GM23338 (cell line): ENCODE measurements around the gene MSL3B.

ENCODE experiments used
- ATAC-seq: fragments of 200-7000 bp; cut with Tn5 transposase; 3 replicates; pipeline ENCODE4 v1.9.1; 2020
- DNase-seq: peaks from one replicate; pipeline ENCODE4 v3.0.0-alpha.2; 2015; ENCODE audit warnings: low spot score
- H2AFZ ChIP-seq: fragments of 200-600 bp; sonication (generic); 2 replicates; pipeline ENCODE4 v1.8.0; 2016; ENCODE audit warnings: antibody characterized with exemption, mild to moderate bottlenecking, moderate library complexity
- H3F3A ChIP-seq: fragments of 200-600 bp; sonication (generic); replicated peaks from 2 replicates; pipeline ENCODE4 v1.8.0; 2017; ENCODE audit warnings: antibody characterized with exemption, mixed run types, low read depth
- H3K27ac ChIP-seq: fragments of 200-600 bp; sonication (generic); 2 replicates; pipeline ENCODE4 v1.6.1; 2016; ENCODE audit warnings: low read depth
- H3K27me3 ChIP-seq: fragments of 200-600 bp; sonication (generic); 2 replicates; pipeline ENCODE4 v1.8.0; 2016; ENCODE audit warnings: mild to moderate bottlenecking, mixed run types, moderate library complexity; ENCODE audit not compliant: insufficient read depth
- H3K36me3 ChIP-seq: fragments of 200-600 bp; sonication (generic); 2 replicates; pipeline ENCODE4 v1.8.0; 2016; ENCODE audit warnings: mild to moderate bottlenecking; ENCODE audit not compliant: insufficient read depth
- H3K4me1 ChIP-seq: fragments of 200-600 bp; sonication (generic); 2 replicates; pipeline ENCODE4 v1.8.0; 2016; ENCODE audit warnings: mild to moderate bottlenecking, moderate library complexity; ENCODE audit not compliant: insufficient read depth
- H3K4me2 ChIP-seq: fragments of 200-600 bp; sonication (generic); 2 replicates; pipeline ENCODE4 v1.7.1; 2017; ENCODE audit warnings: mixed run types
- H3K4me3 ChIP-seq: fragments of 200-600 bp; sonication (generic); 2 replicates; pipeline ENCODE4 v1.6.1; 2016; ENCODE audit warnings: mixed run types
- H3K79me2 ChIP-seq: fragments of 200-600 bp; sonication (generic); replicated peaks from 2 replicates; pipeline ENCODE4 v1.8.0; 2017; ENCODE audit warnings: mild to moderate bottlenecking; ENCODE audit not compliant: insufficient read depth
- H3K9me2 ChIP-seq: fragments of 200-600 bp; sonication (generic); 2 replicates; pipeline ENCODE4 v1.8.0; 2017; ENCODE audit not compliant: insufficient read depth
- H4K20me1 ChIP-seq: fragments of 200-600 bp; sonication (generic); replicated peaks from 2 replicates; pipeline ENCODE4 v1.8.0; 2017; ENCODE audit warnings: mild to moderate bottlenecking; ENCODE audit not compliant: insufficient read depth
- H3K27ac Mint-ChIP-seq: 2 replicates; pipeline ENCODE4 v1.8.0; 2020; ENCODE audit warnings: inconsistent platforms, mild to moderate bottlenecking, moderate library complexity, mixed read lengths
- H3K27me3 Mint-ChIP-seq: 3 replicates; pipeline ENCODE4 v1.8.0; 2022; ENCODE audit warnings: low read depth, mild to moderate bottlenecking, moderate library complexity, mixed read lengths, inconsistent platforms; ENCODE audit not compliant: insufficient read depth, poor library complexity
- H3K36me3 Mint-ChIP-seq: 3 replicates; pipeline ENCODE4 v1.8.0; 2021; ENCODE audit warnings: low read depth, mild to moderate bottlenecking, inconsistent platforms, moderate library complexity, mixed read lengths
- H3K4me1 Mint-ChIP-seq: 3 replicates; pipeline ENCODE4 v1.8.0; 2020; ENCODE audit warnings: mild to moderate bottlenecking, inconsistent platforms, mixed read lengths
- H3K4me3 Mint-ChIP-seq: 3 replicates; pipeline ENCODE4 v1.8.0; 2021; ENCODE audit warnings: moderate library complexity, mild to moderate bottlenecking, inconsistent platforms, mixed read lengths
- H3K9me3 Mint-ChIP-seq: 3 replicates; pipeline ENCODE4 v1.8.0; 2020; ENCODE audit warnings: moderate library complexity, mild to moderate bottlenecking, inconsistent platforms, mixed read lengths
- CREB1 ChIP-seq: fragments of 250-450 bp; sonication (Bioruptor Pico); IDR thresholded peaks from 2 replicates; pipeline ENCODE4 v1.5.0; 2020; ENCODE audit warnings: low read depth, mild to moderate bottlenecking, moderate library complexity
- CTCF ChIP-seq, 2 experiments: fragments of 200-600 bp in 1 of 2; sonication (generic) in 1 of 2; conservative IDR thresholded peaks; 2 replicates each; pipeline versions ENCODE4 v1.5.1 to v1.6.1; 2016 to 2017; ENCODE audit warnings: antibody characterized with exemption in 2 of 2, low read depth in 2 of 2, mild to moderate bottlenecking in 2 of 2, moderate library complexity in 1 of 2
- ETS1 ChIP-seq: IDR thresholded peaks from 2 replicates; pipeline ENCODE4 v1.6.1; 2016; ENCODE audit warnings: antibody characterized with exemption
- EZH2 ChIP-seq: fragments of 200-600 bp; sonication (generic); IDR thresholded peaks from one replicate; pipeline ENCODE4 v1.8.0; 2017; ENCODE audit warnings: antibody characterized with exemption, mild to moderate bottlenecking, low read depth; ENCODE audit not compliant: unreplicated experiment
- POLR2AphosphoS5 ChIP-seq: IDR thresholded peaks from 2 replicates; pipeline ENCODE4 v1.6.1; 2016; ENCODE audit warnings: antibody characterized with exemption, low read depth
- REST ChIP-seq: IDR thresholded peaks from one replicate; pipeline ENCODE4 v1.6.1; 2018; ENCODE audit warnings: antibody characterized with exemption; ENCODE audit not compliant: unreplicated experiment
- ZNF114 ChIP-seq: fragments of 250-450 bp; sonication (Bioruptor Pico); IDR thresholded peaks from 2 replicates; pipeline ENCODE4 v1.5.0; 2020; ENCODE audit warnings: mild to moderate bottlenecking, moderate library complexity
- TF ChIP-seq, protein P1 (sequence below): fragments of 250-450 bp; sonication (Bioruptor Pico); IDR thresholded peaks from 2 replicates; pipeline ENCODE4 v1.5.0; 2020; ENCODE audit warnings: mild to moderate bottlenecking, moderate library complexity

Gene MSL3B

GRCh38 chr2:233858331-233858730 lies 9.9 kb downstream of the MSL3B start:
- H3K9me3 Mint-ChIP-seq, result no peaks in the 10 kb centered on the region; the same call in 2 of the 3 replicates
- H3K79me2 ChIP-seq, result peaks cover 9% of the 10 kb centered on the region
- H3K4me3 ChIP-seq, result no peak overlapping the region
- no peak overlapping the region for H3K27ac ChIP-seq
- H3K27me3 ChIP-seq, result no peaks in the 10 kb centered on the region
- peaks cover 2% of the 10 kb centered on the region; the same call in 1 of the 2 replicates for H4K20me1 ChIP-seq
- H3K27me3 Mint-ChIP-seq, result peaks cover 8% of the 10 kb centered on the region
- H3K4me1 ChIP-seq, result peaks cover 16% of the 10 kb centered on the region
- no peaks in the 10 kb centered on the region for H3F3A ChIP-seq
- H3K4me3 Mint-ChIP-seq, result no peak overlapping the region
- H2AFZ ChIP-seq, result no peak overlapping the region
- peaks cover 11% of the 10 kb centered on the region; the same call in 1 of the 2 replicates for H3K9me2 ChIP-seq
- no peak for ATAC-seq
- no peak for DNase-seq
- no peak overlapping the region for H3K27ac Mint-ChIP-seq
- H3K36me3 Mint-ChIP-seq, result peaks cover 14% of the 10 kb centered on the region
- no peak for TF ChIP-seq ZNF114 (CRISPR knock-in tag)
- no peak for TF ChIP-seq REST
- no peak for TF ChIP-seq ETS1
- no peak for TF ChIP-seq CREB1 (CRISPR knock-in tag)
- H3K36me3 ChIP-seq, result peaks cover under 1% of the 10 kb centered on the region; the same call in 1 of the 2 replicates
- H3K4me1 Mint-ChIP-seq, result peaks cover 19% of the 10 kb centered on the region
- no peak overlapping the region for H3K4me2 ChIP-seq

DNA sequence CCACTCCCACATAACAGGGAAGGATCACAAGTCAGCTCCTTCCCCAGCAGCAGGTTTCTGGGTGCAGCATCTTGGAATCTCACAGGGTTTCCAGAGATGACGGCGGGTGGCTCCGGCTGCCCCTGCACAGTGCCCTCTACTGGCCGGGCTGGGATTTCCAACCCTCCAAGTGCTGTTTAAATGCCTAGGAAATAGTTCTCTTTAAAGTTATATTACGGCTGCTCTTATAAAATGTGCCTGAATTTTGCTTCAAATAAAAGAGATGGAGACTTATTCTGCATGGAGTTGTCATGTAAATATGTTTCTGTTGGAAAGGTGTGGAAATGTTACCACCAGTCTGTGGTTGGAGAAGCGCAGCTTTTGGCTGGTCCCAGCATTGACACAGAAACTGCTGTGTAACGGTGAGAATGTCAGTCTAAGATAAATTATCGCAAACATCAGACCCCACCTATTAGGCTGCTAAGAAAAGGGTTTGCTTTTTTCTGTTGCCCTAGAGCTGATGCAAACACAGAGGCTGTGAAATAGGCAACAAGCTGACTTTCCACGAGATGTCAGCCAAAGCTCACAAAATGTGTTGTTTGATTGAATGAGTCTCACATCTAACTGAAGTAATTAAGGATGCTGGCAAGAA lies 10.6 kb downstream of the MSL3B start:
- Histone ChIP-seq H3K9me2 (peaks cover 6% of the 10 kb centered on the region; the same call in 1 of the 2 replicates), H3K4me1 (peaks cover 20% of the 10 kb centered on the region), H3F3A (no peaks in the 10 kb centered on the region), H3K27me3 (no peaks in the 10 kb centered on the region), H3K36me3 (peaks cover 7% of the 10 kb centered on the region; the same call in 1 of the 2 replicates), H3K79me2 (peaks cover 16% of the 10 kb centered on the region), H3K4me3 (no peak overlapping the region), H3K4me2 (no peak overlapping the region), H2AFZ (no peak overlapping the region), H3K27ac (no peak overlapping the region), H4K20me1 (peaks cover 9% of the 10 kb centered on the region; the same call in 1 of the 2 replicates)
- Mint-ChIP-seq H3K9me3 (no peaks in the 10 kb centered on the region; the same call in 2 of the 3 replicates), H3K4me3 (no peak overlapping the region), H3K27ac (peak overlapping the region; percentile 68; the same call in 1 of the 2 replicates), H3K27me3 (peaks cover 8% of the 10 kb centered on the region), H3K4me1 (peaks cover 23% of the 10 kb centered on the region), H3K36me3 (peaks cover 17% of the 10 kb centered on the region)
- peak; percentile 15 for ATAC-seq
- peak; percentile 73 for DNase-seq
- TF ChIP-seq CTCF (conservative IDR thresholded peaks at IDR 0.05; ENCODE audit: low read depth in 2 of 2) (peak; percentile 79 to 99), EZH2 (no peak), ZNF114 (CRISPR knock-in tag) (no peak), POLR2AphosphoS5 (no peak)
- TF ChIP-seq, protein P1, sequence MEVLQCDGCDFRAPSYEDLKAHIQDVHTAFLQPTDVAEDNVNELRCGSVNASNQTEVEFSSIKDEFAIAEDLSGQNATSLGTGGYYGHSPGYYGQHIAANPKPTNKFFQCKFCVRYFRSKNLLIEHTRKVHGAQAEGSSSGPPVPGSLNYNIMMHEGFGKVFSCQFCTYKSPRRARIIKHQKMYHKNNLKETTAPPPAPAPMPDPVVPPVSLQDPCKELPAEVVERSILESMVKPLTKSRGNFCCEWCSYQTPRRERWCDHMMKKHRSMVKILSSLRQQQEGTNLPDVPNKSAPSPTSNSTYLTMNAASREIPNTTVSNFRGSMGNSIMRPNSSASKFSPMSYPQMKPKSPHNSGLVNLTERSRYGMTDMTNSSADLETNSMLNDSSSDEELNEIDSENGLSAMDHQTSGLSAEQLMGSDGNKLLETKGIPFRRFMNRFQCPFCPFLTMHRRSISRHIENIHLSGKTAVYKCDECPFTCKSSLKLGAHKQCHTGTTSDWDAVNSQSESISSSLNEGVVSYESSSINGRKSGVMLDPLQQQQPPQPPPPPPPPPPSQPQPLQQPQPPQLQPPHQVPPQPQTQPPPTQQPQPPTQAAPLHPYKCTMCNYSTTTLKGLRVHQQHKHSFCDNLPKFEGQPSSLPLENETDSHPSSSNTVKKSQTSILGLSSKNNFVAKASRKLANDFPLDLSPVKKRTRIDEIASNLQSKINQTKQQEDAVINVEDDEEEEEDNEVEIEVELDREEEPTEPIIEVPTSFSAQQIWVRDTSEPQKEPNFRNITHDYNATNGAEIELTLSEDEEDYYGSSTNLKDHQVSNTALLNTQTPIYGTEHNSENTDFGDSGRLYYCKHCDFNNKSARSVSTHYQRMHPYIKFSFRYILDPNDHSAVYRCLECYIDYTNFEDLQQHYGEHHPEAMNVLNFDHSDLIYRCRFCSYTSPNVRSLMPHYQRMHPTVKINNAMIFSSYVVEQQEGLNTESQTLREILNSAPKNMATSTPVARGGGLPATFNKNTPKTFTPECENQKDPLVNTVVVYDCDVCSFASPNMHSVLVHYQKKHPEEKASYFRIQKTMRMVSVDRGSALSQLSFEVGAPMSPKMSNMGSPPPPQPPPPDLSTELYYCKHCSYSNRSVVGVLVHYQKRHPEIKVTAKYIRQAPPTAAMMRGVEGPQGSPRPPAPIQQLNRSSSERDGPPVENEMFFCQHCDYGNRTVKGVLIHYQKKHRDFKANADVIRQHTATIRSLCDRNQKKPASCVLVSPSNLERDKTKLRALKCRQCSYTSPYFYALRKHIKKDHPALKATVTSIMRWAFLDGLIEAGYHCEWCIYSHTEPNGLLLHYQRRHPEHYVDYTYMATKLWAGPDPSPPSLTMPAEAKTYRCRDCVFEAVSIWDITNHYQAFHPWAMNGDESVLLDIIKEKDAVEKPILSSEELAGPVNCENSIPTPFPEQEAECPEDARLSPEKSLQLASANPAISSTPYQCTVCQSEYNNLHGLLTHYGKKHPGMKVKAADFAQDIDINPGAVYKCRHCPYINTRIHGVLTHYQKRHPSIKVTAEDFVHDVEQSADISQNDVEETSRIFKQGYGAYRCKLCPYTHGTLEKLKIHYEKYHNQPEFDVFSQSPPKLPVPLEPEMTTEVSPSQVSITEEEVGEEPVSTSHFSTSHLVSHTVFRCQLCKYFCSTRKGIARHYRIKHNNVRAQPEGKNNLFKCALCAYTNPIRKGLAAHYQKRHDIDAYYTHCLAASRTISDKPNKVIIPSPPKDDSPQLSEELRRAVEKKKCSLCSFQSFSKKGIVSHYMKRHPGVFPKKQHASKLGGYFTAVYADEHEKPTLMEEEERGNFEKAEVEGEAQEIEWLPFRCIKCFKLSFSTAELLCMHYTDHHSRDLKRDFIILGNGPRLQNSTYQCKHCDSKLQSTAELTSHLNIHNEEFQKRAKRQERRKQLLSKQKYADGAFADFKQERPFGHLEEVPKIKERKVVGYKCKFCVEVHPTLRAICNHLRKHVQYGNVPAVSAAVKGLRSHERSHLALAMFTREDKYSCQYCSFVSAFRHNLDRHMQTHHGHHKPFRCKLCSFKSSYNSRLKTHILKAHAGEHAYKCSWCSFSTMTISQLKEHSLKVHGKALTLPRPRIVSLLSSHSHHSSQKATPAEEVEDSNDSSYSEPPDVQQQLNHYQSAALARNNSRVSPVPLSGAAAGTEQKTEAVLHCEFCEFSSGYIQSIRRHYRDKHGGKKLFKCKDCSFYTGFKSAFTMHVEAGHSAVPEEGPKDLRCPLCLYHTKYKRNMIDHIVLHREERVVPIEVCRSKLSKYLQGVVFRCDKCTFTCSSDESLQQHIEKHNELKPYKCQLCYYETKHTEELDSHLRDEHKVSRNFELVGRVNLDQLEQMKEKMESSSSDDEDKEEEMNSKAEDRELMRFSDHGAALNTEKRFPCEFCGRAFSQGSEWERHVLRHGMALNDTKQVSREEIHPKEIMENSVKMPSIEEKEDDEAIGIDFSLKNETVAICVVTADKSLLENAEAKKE (CRISPR knock-in tag), result no peak
